ENCODE results near the gene ASNS.
"Not testable (repeated sequence)": the region's sequence is repeated elsewhere in the genome, so short reads cannot be mapped to it uniquely, and the experiment has no call there.

Gene ASNS

DNA sequence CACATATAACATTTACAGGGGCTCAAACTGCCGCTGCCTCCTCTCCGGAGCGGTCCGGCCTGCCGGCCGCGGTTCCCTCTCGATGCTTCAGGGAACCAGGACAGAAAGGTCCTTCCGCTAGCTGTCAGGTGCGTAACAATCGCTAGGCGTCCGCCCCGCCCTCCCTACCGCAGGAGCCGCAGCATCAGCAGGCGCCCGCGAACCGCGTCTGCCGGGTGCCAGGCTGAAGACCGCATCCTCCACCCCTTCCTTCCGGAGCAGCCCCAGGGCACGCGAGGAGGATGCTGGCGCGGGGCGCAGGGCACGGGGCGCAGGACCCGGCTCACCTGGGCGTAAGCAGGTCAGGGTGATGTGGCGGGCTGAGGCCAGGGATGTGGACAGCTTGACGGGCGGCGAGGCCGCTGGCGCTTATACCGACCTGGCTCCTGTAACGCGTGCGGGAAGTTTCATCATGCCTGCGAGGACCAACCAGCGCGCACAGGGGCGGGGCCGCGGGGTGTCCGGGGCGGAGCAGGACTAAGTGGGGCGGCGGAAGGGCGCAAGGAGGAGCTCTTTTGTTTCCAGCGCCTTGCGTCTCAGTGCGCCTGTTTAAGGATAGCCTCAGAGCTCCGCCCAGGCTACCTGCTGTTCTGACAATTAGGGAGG lies at the start of gene ASNS:
Gene ASNS (minus strand): TSS at position 384 of the 645 bp plus-strand sequence. CDS start 3,252 bp downstream, outside the sequence.
- DNase-seq (ENCODE audit: low spot score): peak; percentile 91

- not testable (repeated sequence) for DNase-seq (ENCODE audit: low spot score)
These were observed 49.0 kb upstream of the ASNS start for GRCh38 chr7:97921254-97921653.

DNA sequence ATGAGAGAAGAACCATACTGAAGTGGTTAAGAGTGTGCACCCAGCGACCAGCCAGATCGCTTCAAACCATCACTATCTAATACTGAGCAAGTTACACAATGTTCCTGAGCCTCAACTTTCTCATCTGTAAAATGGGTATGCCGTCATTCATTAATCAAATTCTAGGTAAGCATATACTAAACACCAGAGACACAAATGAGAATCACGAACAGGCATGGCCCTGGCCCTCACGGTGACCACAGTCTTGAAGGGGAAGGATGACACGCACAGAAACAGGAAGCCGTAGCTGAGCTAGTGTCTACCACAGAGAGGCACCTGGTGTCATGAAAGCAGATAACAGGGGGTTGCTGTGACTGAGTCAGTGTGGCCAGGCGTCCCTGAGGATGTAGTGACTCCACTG lies 43.1 kb upstream of the ASNS start:
- DNase-seq (ENCODE audit: low spot score): not testable (repeated sequence)

DNA sequence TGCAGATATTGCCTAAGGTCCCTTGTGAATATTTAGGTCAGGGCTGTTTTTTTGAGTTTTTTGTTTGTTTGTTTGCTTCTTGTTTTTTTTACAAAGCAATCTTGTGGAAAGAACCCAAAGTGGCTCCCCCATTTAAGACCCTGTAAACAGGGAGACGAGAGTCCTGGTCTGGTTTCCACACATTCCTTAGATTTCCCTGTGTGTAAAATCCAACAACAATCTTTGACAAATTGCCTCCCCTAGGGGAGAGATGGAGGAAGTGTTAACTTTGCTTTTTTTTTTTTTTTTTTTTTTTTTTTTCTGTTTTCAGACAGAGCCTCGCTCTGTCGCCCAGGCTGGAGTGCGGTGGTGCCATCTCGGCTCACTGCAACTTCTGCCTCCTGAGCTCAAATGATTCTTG lies 40.1 kb upstream of the ASNS start:
- not testable (repeated sequence) for DNase-seq (ENCODE audit: low spot score)

DNA sequence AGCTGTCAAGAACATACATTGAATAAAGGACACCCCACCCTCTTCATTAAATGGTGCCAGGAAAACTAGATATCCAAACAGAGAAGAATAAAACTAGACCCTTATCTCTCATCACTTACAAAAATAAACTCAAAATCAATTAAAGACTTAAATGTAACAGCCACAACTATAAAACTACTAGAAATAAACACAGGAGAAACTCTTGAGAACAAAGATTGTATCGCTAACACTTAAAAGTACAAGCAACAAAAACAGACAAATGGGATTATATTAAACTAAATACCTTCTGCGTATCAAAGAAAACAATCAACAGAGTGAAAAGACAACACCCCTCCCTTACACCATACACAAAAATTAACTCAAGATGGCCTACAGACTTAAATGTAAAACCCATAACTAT lies 24.7 kb upstream of the ASNS start:
- DNase-seq (ENCODE audit: low spot score): not testable (repeated sequence)

- not testable (repeated sequence) for DNase-seq (ENCODE audit: low spot score)
These were observed 19.5 kb upstream of the ASNS start for GRCh38 chr7:97891721-97892120.

DNA sequence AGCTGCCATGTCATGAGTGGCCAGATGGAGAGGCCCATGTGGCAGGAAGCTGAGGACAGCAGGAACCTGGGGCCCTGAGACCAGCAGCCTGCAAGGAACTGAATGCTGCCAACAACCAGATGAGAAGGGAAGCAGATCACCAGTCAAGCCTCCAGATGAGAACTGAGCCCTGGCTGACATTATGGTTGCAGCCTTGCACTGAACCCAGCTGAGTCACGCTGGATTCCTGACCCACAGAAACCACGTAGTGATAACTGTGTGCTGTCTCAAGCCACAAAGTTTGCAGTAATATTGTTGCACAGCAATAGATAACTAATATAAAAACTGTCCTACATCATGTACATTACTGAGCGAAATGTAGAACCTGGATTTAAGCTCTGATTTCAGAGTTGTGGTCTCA lies 7.3 kb upstream of the ASNS start:
- DNase-seq (ENCODE audit: low spot score): not testable (repeated sequence)

DNA sequence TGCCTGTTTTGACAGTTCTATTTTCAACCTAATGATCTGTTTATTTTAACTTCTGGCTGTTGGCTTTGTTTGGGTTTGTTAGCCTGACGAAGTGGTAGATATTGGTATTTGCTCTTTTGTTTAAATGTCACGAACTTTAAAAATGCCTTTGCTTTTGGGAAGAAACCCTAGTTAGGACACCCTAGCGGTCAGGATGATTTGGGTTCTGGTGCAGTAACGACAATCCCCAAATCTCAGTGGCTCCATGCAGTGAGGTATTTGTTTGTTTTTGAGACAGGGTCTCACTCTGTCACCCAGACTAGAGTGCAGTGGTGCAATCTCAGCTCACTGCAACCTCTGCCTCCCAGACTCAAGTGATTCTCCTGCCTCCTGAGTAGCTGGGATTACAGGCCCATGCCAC lies 2.7 kb upstream of the ASNS start:
- not testable (repeated sequence) for DNase-seq (ENCODE audit: low spot score)

GRCh38 chr7:97873606-97874005 lies 1.4 kb upstream of the ASNS start:
- no peak for DNase-seq (ENCODE audit: low spot score)

- DNase-seq (ENCODE audit: low spot score): peak; percentile 5
These were observed 566 bp downstream of the ASNS start for GRCh38 chr7:97871659-97872024.

DNA sequence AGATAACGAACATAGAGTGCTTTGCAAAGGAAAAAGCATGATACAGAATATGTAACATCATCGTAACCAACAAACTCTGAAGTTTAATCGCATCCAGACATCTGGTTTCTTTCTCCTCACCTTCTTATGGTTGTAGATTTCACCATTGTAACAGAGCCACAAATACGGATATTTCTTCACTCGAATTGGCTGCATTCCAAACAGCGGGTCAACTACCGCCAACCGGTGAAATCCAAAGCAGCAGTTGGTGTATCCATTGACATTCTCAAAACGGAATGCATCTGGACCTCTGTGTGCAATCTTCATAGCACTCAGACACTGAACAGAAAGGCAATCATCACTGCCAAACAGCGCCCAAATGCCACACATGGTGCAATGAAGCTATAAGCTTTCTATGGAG lies 3.4 kb downstream of the ASNS start:
- no peak for DNase-seq (ENCODE audit: low spot score)

DNA sequence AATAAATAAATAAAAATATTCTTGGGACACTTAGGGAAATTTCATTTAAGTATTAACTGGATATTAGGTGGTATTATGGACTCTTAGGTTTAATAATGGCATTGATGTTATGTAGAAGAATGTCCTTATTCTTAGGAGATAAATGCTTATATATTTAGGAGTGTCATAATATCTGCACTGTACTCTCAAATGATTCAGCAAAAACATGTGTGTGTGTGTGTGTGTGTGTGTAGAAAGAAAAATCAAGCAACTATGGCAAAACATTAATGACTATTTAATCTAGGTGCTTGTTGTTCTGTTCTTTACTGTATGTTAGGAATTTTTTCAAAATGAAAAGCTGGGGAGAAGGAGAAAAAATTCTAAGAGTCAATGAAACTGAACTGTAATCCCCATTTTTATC lies 3.9 kb downstream of the ASNS start:
- DNase-seq (ENCODE audit: low spot score): no peak

- no peak for DNase-seq (ENCODE audit: low spot score)
These were observed 7.1 kb downstream of the ASNS start for GRCh38 chr7:97865104-97865503.

- no peak for DNase-seq (ENCODE audit: low spot score)
These were observed 12.5 kb downstream of the ASNS start for GRCh38 chr7:97859606-97860204.

GRCh38 chr7:97858221-97858620 lies 14.0 kb downstream of the ASNS start:
- no peak for DNase-seq (ENCODE audit: low spot score)

DNA sequence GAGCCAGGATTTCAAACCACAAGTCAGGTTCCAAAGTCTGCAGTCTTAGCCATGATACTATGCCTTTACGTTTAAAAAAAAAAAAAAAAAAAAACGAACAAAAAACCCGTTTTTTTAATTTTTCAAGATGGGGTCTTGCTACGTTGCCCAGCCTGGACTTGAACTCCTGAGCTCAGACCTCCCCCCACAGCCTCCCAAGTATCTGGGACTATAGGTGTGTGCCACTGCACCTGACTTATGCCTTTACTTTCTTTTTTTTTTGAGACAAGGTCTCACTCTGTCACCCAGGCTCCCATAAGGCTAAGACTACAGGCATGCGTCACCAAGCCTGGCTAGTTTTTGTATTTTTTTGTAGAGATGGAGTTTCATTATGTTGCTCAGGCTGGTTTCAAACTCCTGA lies 14.7 kb downstream of the ASNS start:
- DNase-seq (ENCODE audit: low spot score): no peak

- peak; percentile 36 for DNase-seq (ENCODE audit: low spot score)
These were observed 20.5 kb downstream of the ASNS start for GRCh38 chr7:97851683-97852082.

DNA sequence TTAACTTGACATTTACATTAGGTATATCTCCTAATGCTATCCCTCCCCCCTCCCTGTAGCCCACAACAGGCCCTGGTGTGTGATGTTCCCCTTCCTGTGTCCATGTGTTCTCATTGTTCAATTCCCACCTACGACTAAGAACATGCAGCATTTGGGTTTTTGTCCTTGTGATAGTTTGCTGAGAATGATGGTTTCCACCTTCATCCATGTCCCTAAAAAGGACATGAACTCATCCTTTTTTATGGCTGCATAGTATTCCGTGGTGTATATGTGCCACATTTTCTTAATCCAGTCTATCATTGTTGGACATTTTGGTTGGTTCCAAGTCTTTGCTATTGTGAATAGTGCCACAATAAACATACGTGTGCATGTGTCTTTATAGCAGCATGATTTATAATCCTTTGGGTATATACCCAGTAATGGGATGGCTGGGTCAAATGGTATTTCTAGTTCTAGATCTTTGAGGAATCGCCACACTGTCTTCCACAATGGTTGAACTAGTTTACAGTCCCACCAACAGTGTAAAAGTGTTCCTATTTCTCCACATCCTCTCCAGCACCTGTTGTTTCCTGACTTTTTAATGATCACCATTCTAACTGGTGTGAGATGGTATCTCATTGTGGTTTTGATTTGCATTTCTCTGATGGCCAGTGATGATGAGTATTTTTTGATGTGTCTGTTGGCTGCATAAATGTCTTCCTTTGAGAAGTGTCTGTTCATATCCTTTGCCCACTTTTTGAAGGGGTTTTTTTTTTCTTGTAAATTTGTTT lies 21.8 kb downstream of the ASNS start:
- DNase-seq (ENCODE audit: low spot score): not testable (repeated sequence)

DNA sequence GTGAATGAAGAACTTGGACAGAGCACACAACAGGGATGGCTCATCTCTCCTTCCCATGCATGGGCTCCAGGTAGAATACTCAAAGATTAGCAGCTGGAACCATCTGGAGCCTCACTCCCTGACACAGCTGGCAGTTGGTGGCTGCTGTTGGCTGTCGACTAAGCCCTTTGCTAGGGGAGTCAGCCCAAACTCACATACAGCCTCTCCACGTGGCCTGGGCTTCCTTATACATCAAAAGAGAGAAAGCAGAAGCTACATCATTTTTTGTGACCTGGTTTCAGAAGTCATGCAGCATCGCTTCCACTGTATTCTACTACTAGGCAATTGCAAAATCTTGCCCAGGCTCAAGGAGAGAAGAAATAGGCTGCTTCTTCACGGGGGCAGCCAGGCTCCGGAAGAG lies 24.4 kb downstream of the ASNS start:
- no peak for DNase-seq (ENCODE audit: low spot score)

DNA sequence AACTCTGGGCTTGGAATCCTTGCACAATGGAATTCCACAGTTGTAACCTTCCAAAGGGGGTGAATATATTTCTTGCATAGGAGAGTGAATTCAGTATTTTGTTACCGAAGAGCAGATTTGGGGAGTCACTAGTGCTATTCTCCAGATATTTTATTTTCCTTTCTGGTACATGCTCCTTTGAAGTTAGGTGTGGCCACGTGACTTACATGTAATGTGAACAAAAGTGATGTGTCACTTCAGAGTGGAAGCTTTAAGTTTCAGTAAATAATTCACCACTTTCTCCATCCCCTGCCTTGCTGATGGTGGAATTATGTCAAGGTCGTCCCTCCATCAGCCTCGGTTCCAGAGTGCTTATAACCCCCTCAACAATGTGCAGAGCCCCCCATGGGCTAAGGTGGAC lies 25.3 kb downstream of the ASNS start:
- DNase-seq (ENCODE audit: low spot score): no peak

DNA sequence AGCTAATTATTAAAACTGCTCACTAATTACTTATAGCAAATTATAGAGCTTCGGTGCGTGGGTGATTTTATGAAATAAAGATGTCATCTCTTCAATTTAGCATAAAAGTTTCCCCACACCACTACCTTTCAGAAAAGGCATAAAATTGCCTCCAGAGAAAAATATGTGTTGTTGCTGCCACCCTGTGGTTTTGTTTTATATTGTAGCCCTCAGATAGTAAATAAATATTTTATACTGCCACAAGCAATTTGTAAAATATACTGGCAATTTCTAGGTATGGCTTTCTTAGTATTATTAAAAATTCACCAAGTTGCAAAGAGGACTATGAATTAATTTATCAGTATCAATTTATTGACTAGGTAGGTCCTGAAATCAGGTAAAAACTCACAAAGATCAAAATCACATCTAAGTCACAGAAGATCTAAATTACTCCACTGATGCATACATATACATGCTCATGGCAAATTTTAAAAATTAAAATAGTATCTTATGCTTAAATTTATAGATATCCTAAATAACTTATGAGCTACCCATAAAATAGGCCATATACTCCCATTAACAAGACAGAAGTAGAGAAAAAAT lies 26.5 kb downstream of the ASNS start:
- DNase-seq (ENCODE audit: low spot score): peak; percentile 25

DNA sequence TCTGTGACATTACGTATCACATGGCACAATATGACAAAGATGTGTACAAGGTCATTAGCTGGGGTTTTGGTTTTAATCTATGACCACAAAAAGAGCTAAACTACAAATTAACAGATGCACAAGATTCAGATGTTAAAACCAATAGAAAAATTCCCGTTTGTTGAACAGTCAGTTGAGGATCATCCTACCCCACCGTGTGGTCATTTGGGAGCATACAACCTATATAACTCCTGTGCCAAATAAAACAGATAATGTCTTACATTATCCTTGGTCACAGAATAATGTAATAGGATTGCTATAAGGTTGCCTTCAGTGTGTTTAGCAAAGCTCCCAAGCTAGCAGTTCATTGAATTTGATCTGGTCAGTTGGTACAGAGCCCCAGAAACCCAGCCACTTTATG lies 28.2 kb downstream of the ASNS start:
- DNase-seq (ENCODE audit: low spot score): peak; percentile 14

DNA sequence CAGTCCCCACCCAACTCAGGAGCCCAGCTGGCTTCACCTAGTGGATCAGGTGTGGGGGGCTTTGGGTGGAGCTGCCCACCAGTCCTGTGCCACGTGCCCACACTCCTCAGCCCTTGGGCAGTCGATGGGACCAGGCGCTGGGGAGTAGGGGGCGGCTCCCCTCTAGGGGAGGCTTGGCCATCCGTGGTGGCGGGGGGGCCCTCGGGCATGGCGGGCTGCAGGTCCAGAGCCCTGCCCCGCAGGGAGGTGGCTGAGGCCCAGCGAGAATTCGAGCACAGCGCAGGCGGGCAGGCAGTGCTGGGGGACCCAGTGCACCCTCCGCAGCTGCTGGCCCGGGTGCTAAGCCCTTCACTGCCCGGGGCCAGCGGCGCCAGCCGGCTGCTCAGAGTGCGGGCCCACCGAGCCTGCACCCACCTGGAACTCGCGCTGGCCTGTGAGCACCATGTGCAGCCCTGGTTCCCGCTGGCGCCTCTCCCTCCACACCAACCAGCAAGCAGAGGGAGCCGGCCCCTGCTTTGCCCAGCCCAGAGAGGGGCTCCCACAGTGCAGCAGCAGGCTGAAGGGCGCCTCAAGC lies 29.3 kb downstream of the ASNS start:
- DNase-seq (ENCODE audit: low spot score): no peak

All from AG08396 (cell line).